ENCODE results near the gene PCNX1. TPM values are rescaled to one million over a fixed set of nuclear protein-coding genes. Genes with fewer than 3 reads are reported as not detected.

PCNX1 gene
- total RNA-seq, 1 experiment from 2014 or later, result 25.4 TPM

- Histone ChIP-seq H3K4me3 (no peak overlapping the region), H3K27me3 (no peaks in the 10 kb centered on the region), H3K36me3 (no peaks in the 10 kb centered on the region), H3K9me3 (no peaks in the 10 kb centered on the region)
- no peak for DNase-seq
Observed at GRCh38 chr14:71150737-71151136, 243.5 kb downstream of the PCNX1 start.

DNA sequence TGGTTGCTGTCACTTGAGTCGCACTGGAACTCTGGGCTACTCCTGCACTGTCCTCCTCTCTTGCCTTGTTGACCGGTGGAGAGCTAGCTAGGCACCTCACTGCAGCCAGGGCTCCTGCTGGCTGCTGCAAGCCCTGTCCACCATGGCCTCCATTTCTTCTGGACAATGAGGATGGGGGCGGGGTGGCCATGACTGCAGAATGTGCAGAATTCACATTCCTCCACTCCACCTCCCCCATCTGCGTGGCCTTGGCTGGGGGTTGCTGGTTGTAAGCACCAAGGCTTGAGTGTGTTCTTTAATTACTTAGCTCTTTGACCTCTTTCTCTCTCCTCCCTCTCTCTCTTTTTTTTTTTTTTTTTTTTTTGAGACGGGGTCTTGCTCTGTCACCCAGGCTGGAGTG lies 248.5 kb downstream of the PCNX1 start:
- Histone ChIP-seq H3K36me3 (no peaks in the 10 kb centered on the region), H3K9me3 (no peaks in the 10 kb centered on the region), H3K27me3 (no peaks in the 10 kb centered on the region), H3K4me3 (no peak overlapping the region)
- no peak for DNase-seq

- no peaks in the 10 kb centered on the region for H3K9me3 ChIP-seq
- DNase-seq, result no peak
Observed at GRCh38 chr14:71163050-71163841, 256.0 kb downstream of the PCNX1 start.

GRCh38 chr14:71163842-71164629 lies 256.8 kb downstream of the PCNX1 start:
- H3K9me3 ChIP-seq, result no peaks in the 10 kb centered on the region
- no peak for DNase-seq
- H3K4me3 ChIP-seq, result no peak overlapping the region
- H3K27me3 ChIP-seq, result no peaks in the 10 kb centered on the region
- H3K36me3 ChIP-seq, result no peaks in the 10 kb centered on the region

More at GRCh38 chr14:71163050-71163841, 256.0 kb downstream of the PCNX1 start:
- Histone ChIP-seq H3K27me3 (no peaks in the 10 kb centered on the region), H3K4me3 (no peak overlapping the region), H3K36me3 (no peaks in the 10 kb centered on the region)

Other genes with a start within 250 kb of the PCNX1 start
- 0.17 and 0.76 TPM in 2 replicates for gene MAP3K9, start 97.9 kb upstream of the PCNX1 start, total RNA-seq (2014; rRNA removed; shearing (Covaris generic); ENCODE audit: low replicate concordance)

All from MG63 (cell line).